Tibial nerve (tissue), 4 donors: ENCODE results near the gene RTBDN.

Experiments used
- CTCF ChIP-seq, 5 experiments: fragments of 200-600 bp in 3 of 5; fragments of 450-650 bp in 2 of 5; sonication (generic) in 3 of 5; IDR thresholded peaks; one replicate each; pipeline ENCODE4 v1.5.1; 2016 to 2019; ENCODE audit warnings: antibody characterized with exemption in 5 of 5, mild to moderate bottlenecking in 3 of 5, moderate library complexity in 2 of 5
- EP300 ChIP-seq, 2 donors: sonication (generic); formaldehyde crosslinking; IDR thresholded peaks; one replicate each; pipeline ENCODE4 v1.6.1; 2017; ENCODE audit warnings: antibody characterized with exemption in 2 of 2, mild to moderate bottlenecking in 1 of 2
- POLR2A ChIP-seq, 2 donors: fragments of 450-650 bp; IDR thresholded peaks; one replicate each; pipeline ENCODE4 v1.6.1; 2017; ENCODE audit warnings: antibody characterized with exemption in 2 of 2, mild to moderate bottlenecking in 2 of 2, moderate library complexity in 2 of 2

GRCh38 chr19:12792051-12792852, 42.1 kb downstream of the RTBDN start:
- TF ChIP-seq CTCF (IDR thresholded peaks at IDR 0.05), result no peak
- peak in 1 of 2 donors; percentile 56 for TF ChIP-seq POLR2A (IDR thresholded peaks at IDR 0.05)
- TF ChIP-seq EP300 (IDR thresholded peaks at IDR 0.05), result peak in 1 of 2 donors; percentile 82
